HUES6 (cell line): Measurements from ENCODE around the gene ARHGAP42.
"Not testable (repeated sequence)": the region's sequence is repeated elsewhere in the genome, so short reads cannot be mapped to it uniquely, and the experiment has no call there.

Experiments used
- H3K27ac ChIP-seq: 2 replicates; pipeline ENCODE4 v1.7.0; 2013; ENCODE audit warnings: low read depth, mild to moderate bottlenecking, low read length, inconsistent platforms
- H3K27me3 ChIP-seq: 2 replicates; pipeline ENCODE4 v1.6.1; 2013; ENCODE audit warnings: low read length; ENCODE audit not compliant: control insufficient read depth, insufficient read depth
- H3K36me3 ChIP-seq: 2 replicates; pipeline ENCODE4 v1.6.1; 2013; ENCODE audit warnings: low read length; ENCODE audit not compliant: control insufficient read depth, insufficient read depth
- H3K4me1 ChIP-seq: 2 replicates; pipeline ENCODE4 v1.6.1; 2013; ENCODE audit warnings: low read length; ENCODE audit not compliant: control insufficient read depth, insufficient read depth
- H3K4me3 ChIP-seq: 2 replicates; pipeline ENCODE4 v1.5.1; 2013; ENCODE audit warnings: low read depth, low read length
- H3K9ac ChIP-seq: one replicate; pipeline ENCODE4 v1.6.1; 2013; ENCODE audit warnings: mild to moderate bottlenecking, low read length
- H3K9me3 ChIP-seq: 2 replicates; pipeline ENCODE4 v1.6.1; 2013; ENCODE audit warnings: low read depth, low read length; ENCODE audit not compliant: control insufficient read depth, insufficient read depth

Gene ARHGAP42

GRCh38 chr11:100666816-100667215, 20.3 kb upstream of the ARHGAP42 start:
- H3K9ac ChIP-seq, result not testable (repeated sequence)

GRCh38 chr11:100667449-100667848, 19.6 kb upstream of the ARHGAP42 start:
- Histone ChIP-seq H3K9ac (no peak overlapping the region), H3K9me3 (no peaks in the 10 kb centered on the region), H3K36me3 (no peaks in the 10 kb centered on the region), H3K4me3 (no peak overlapping the region), H3K27me3 (no peaks in the 10 kb centered on the region), H3K4me1 (peaks cover 13% of the 10 kb centered on the region), H3K27ac (no peak overlapping the region)

More at GRCh38 chr11:100666816-100667215, 20.3 kb upstream of the ARHGAP42 start:
- H3K27ac ChIP-seq, H3K36me3 ChIP-seq, H3K4me3 ChIP-seq, H3K9me3 ChIP-seq, H3K27me3 ChIP-seq: not testable (repeated sequence)
- peaks cover 13% of the 10 kb centered on the region for H3K4me1 ChIP-seq

- Histone ChIP-seq H3K4me1 (peaks cover 5% of the 10 kb centered on the region; the same call in 1 of the 2 replicates), H3K9me3 (no peaks in the 10 kb centered on the region), H3K27ac (no peak overlapping the region), H3K9ac (no peak overlapping the region), H3K27me3 (no peaks in the 10 kb centered on the region), H3K36me3 (no peaks in the 10 kb centered on the region), H3K4me3 (no peak overlapping the region)
Observed at GRCh38 chr11:100670140-100670539, 16.9 kb upstream of the ARHGAP42 start.

- H3K27ac ChIP-seq, result no peak overlapping the region
- no peaks in the 10 kb centered on the region for H3K27me3 ChIP-seq
- no peaks in the 10 kb centered on the region for H3K9me3 ChIP-seq
- no peak overlapping the region for H3K9ac ChIP-seq
- no peak overlapping the region for H3K4me3 ChIP-seq
- H3K36me3 ChIP-seq, result no peaks in the 10 kb centered on the region
- H3K4me1 ChIP-seq, result peaks cover under 1% of the 10 kb centered on the region
Observed at GRCh38 chr11:100671471-100671870, 15.6 kb upstream of the ARHGAP42 start.

GRCh38 chr11:100672498-100673033, 14.5 kb upstream of the ARHGAP42 start:
- Histone ChIP-seq H3K27me3 (no peaks in the 10 kb centered on the region), H3K9me3 (no peaks in the 10 kb centered on the region), H3K4me1 (peaks cover 8% of the 10 kb centered on the region), H3K27ac (no peak overlapping the region), H3K9ac (no peak overlapping the region), H3K36me3 (no peaks in the 10 kb centered on the region), H3K4me3 (no peak overlapping the region)

GRCh38 chr11:100673063-100673462, 14.0 kb upstream of the ARHGAP42 start:
- Histone ChIP-seq H3K4me3 (no peak overlapping the region), H3K27ac (no peak overlapping the region), H3K36me3 (no peaks in the 10 kb centered on the region), H3K9me3 (no peaks in the 10 kb centered on the region), H3K9ac (no peak overlapping the region), H3K4me1 (peaks cover 11% of the 10 kb centered on the region), H3K27me3 (no peaks in the 10 kb centered on the region)

- Histone ChIP-seq H3K4me3 (no peak overlapping the region), H3K4me1 (peaks cover 11% of the 10 kb centered on the region), H3K9me3 (no peaks in the 10 kb centered on the region), H3K36me3 (no peaks in the 10 kb centered on the region), H3K9ac (no peak overlapping the region), H3K27ac (no peak overlapping the region), H3K27me3 (no peaks in the 10 kb centered on the region)
Observed at GRCh38 chr11:100674212-100674611, 12.9 kb upstream of the ARHGAP42 start.

- no peaks in the 10 kb centered on the region for H3K36me3 ChIP-seq
- no peak overlapping the region for H3K4me3 ChIP-seq
- no peaks in the 10 kb centered on the region for H3K9me3 ChIP-seq
- no peak overlapping the region for H3K9ac ChIP-seq
- H3K27me3 ChIP-seq, result no peaks in the 10 kb centered on the region
- no peak overlapping the region for H3K27ac ChIP-seq
- peaks cover 11% of the 10 kb centered on the region for H3K4me1 ChIP-seq
Observed at GRCh38 chr11:100675115-100675650, 11.9 kb upstream of the ARHGAP42 start.

- Histone ChIP-seq H3K36me3 (no peaks in the 10 kb centered on the region), H3K27ac (peak overlapping the region; percentile 84), H3K27me3 (no peaks in the 10 kb centered on the region), H3K9me3 (no peaks in the 10 kb centered on the region), H3K4me3 (no peak overlapping the region), H3K9ac (peak overlapping the region; percentile 34), H3K4me1 (peaks cover 11% of the 10 kb centered on the region)
Observed at GRCh38 chr11:100676901-100677300, 10.2 kb upstream of the ARHGAP42 start.

GRCh38 chr11:100677796-100678195, 9.3 kb upstream of the ARHGAP42 start:
- peaks cover 11% of the 10 kb centered on the region for H3K4me1 ChIP-seq
- H3K27ac ChIP-seq, result 0 out of 2 replicates have a peak overlapping the region, but pooled peaks have one; percentile 42
- H3K9me3 ChIP-seq, result no peaks in the 10 kb centered on the region
- no peak overlapping the region for H3K4me3 ChIP-seq
- H3K9ac ChIP-seq, result no peak overlapping the region
- no peaks in the 10 kb centered on the region for H3K36me3 ChIP-seq
- no peaks in the 10 kb centered on the region for H3K27me3 ChIP-seq

GRCh38 chr11:100680070-100680469, 7.0 kb upstream of the ARHGAP42 start:
- no peaks in the 10 kb centered on the region for H3K27me3 ChIP-seq
- peaks cover 21% of the 10 kb centered on the region for H3K4me1 ChIP-seq
- no peak overlapping the region for H3K9ac ChIP-seq
- H3K27ac ChIP-seq, result no peak overlapping the region
- H3K36me3 ChIP-seq, result no peaks in the 10 kb centered on the region
- no peaks in the 10 kb centered on the region for H3K9me3 ChIP-seq
- H3K4me3 ChIP-seq, result no peak overlapping the region
